Epithelial cell of esophagus (primary cell): ENCODE measurements around the gene ELAVL1.

Experiments
- DNase-seq: peaks from one replicate; pipeline ENCODE4 v3.0.0; 2010; ENCODE audit warnings: low read depth
- H3K4me3 ChIP-seq: 2 replicates; pipeline ENCODE4 v1.5.1; 2011; ENCODE audit warnings: mild to moderate bottlenecking, low read length, control low read depth
- CTCF ChIP-seq: IDR thresholded peaks from 2 replicates; pipeline ENCODE4 v1.5.1; 2011; ENCODE audit warnings: low read depth, mild to moderate bottlenecking, low read length, control low read depth, inconsistent platforms; ENCODE audit not compliant: insufficient read depth; ENCODE audit errors: missing control alignments

The ELAVL1 gene

GRCh38 chr19:8005534-8006256 lies at the start of gene ELAVL1:
Gene ELAVL1, minus strand, starts transcription at chr19:8005641. Its CDS starts 13,826 bp downstream, at chr19:7991815.
- H3K4me3 ChIP-seq, result peak within 1 kb of the TSS; percentile 87
- TF ChIP-seq CTCF, result no peak
- DNase-seq, result peak; percentile 94

GRCh38 chr19:8054169-8054568 lies 48.7 kb upstream of the ELAVL1 start:
- H3K4me3 ChIP-seq, result no peak overlapping the region
- no peak for DNase-seq
- TF ChIP-seq CTCF, result no peak

- no peak for DNase-seq
- H3K4me3 ChIP-seq, result no peak within 1 kb of the TSS
- no peak for TF ChIP-seq CTCF
Measured at GRCh38 chr19:8052464-8052859, 47.0 kb upstream of the ELAVL1 start, which contains the start of gene CCL25. Gene CCL25, plus strand, starts transcription at chr19:8052760. Its CDS starts 290 bp downstream, at chr19:8053050.

- TF ChIP-seq CTCF, result no peak
- no peak overlapping the region for H3K4me3 ChIP-seq
- DNase-seq, result peak; percentile 36
Measured at GRCh38 chr19:8050274-8051096, 45.0 kb upstream of the ELAVL1 start.

GRCh38 chr19:8046569-8047165 lies 41.2 kb upstream of the ELAVL1 start:
- no peak overlapping the region for H3K4me3 ChIP-seq
- no peak for DNase-seq
- no peak for TF ChIP-seq CTCF

- TF ChIP-seq CTCF, result no peak
- no peak for DNase-seq
- no peak overlapping the region for H3K4me3 ChIP-seq
Measured at GRCh38 chr19:8045872-8046568, 40.6 kb upstream of the ELAVL1 start.
